ENCODE data around the gene LAMA5.

The LAMA5 gene

DNA sequence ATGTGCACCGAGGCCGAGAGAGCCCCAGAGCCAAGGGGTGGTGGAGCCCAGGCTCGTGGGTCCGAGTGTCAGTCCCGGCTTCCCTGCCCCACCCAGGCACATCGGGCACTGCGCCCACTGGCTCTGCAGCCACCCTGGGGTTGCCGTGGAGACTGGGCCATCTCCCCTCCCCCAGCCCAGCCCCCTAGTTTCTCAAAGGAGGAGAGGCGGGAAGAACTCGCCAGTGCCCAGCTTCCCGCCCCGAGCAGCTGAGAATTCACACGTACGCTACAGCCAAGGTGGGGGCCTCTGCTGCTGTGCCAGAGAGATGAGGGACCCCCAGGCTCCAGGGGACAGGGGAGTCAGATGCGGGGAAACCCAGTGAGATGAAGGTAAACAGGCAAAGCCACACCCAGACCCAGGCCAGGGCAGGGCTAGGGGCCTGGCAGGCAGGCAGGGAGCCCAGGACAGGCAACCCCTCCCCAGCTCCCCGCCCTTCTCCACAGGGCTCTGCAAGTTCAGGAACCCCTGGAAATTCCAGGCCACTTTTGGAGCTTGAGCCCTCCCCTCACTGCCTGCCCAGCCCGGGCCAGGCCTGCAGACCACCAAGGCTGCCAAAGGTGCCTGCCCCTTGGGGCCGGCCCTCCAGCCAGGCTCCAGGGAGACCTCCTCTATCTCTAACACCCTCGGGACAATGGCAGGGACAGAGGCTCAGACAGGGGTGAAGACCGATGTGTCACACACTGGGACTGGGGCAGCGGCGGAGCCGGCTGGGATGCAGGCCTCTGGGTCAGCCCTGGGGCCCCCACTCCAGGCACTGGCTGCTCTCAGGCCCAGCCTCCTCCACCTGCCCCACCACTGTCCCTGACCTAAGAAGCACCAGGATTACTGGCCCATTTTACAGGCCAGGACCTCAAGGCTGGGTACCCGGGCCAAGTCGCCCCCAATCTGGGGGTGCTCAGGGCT, 6.0 kb downstream of the LAMA5 start:
- in situ Hi-C loops (cut with MboI; ENCODE audit: low sequenced_read_pairs): no loop called here

DNA sequence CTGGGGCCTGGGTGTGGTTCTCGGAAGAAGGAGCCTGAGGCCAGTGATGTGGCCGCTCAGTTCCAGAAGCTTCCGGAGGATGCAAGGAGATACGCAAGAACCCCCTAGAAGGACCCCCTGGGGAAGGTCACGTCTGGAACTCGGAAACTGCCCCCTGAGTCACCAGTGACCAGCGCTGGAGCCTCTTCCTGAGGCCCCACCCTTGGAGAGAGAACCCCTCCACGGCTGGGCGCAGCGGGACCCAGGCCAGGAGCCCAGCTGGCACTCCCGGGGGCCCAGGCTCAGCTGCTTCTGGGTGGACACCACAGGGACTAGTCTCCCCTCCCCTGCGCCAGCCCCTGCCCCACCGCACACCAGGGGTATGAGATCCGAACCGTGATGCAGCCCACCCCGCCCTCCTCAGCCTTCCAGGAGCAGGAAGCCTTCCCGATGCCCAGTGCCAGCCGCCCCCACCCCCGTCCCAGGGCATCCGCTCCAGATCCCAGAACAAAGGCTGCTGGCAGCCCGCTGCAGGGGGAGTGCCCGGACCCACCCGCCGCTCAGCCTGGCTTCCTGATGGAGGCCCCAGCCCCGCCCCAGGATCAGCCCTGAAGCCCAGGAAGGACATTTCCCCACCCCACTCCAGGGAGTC, 7.5 kb downstream of the LAMA5 start:
- in situ Hi-C loops (cut with MboI; ENCODE audit: low sequenced_read_pairs): no loop called here

GRCh38 chr20:62359043-62359490, 8.0 kb downstream of the LAMA5 start:
- in situ Hi-C loops (cut with MboI; ENCODE audit: low sequenced_read_pairs): no loop called here

GRCh38 chr20:62358171-62359042, 8.7 kb downstream of the LAMA5 start:
- in situ Hi-C loops (cut with MboI; ENCODE audit: low sequenced_read_pairs): no loop called here

DNA sequence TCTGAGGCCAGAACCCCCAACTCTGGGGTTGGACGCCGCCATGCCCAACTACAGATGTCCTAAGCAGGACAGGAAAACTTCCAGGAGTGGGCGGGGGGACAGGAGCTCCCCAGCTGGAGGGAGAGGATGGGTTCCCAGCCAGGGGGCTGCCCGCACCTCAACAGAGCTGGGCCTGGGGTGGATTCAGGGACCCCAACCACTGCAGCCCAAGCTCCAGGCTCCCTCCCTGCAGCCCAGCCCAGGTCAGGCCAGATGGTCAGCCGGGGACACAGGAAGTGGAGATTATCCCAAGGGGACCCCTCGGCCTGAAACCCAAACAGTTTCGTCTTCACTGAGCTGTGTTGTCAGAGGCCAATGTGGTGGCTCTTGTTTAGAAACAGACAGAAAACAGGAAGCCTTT, 9.4 kb downstream of the LAMA5 start:
- in situ Hi-C loops (cut with MboI; ENCODE audit: low sequenced_read_pairs): no loop called here

GRCh38 chr20:62357187-62357667, 9.9 kb downstream of the LAMA5 start:
- in situ Hi-C loops (cut with MboI; ENCODE audit: low sequenced_read_pairs): no loop called here

DNA sequence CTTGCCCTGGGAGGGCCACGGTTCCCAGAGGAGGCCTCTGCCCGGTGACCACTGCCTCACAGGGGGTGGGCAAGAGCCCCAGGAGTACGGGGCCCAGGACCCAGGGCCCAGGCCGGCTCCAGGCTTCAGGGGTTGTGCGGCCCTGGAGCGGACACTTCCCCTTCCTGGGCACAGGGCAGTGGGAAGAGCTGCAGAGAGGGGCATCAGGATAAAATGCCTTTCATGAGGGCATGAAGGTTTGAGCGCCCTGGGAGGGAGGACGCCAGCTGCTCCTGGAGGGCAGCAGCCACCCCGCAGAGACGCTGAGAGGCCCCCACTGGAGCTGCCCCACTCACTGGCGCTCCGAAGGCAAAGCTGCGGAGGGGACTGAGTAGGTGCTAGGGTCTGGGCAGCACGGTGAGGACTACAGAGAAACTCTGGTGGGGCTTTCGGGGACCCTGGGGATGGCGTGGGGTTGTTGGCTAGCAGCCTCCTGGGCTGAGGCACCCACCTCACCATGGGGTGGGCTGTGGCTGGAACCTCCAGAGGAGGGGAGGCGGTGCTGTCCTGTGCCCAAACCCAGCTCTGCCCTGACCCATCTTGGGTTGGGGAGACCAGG, 10.4 kb downstream of the LAMA5 start:
- in situ Hi-C loops (cut with MboI; ENCODE audit: low sequenced_read_pairs): no loop called here

GRCh38 chr20:62355878-62356588, 11.1 kb downstream of the LAMA5 start:
- in situ Hi-C loops (cut with MboI; ENCODE audit: low sequenced_read_pairs): no loop called here

GRCh38 chr20:62355516-62355877, 11.6 kb downstream of the LAMA5 start:
- in situ Hi-C loops (cut with MboI; ENCODE audit: low sequenced_read_pairs): no loop called here

- in situ Hi-C loops (cut with MboI; ENCODE audit: low sequenced_read_pairs): no loop called here
These were observed 12.2 kb downstream of the LAMA5 start for GRCh38 chr20:62354811-62355341.

DNA sequence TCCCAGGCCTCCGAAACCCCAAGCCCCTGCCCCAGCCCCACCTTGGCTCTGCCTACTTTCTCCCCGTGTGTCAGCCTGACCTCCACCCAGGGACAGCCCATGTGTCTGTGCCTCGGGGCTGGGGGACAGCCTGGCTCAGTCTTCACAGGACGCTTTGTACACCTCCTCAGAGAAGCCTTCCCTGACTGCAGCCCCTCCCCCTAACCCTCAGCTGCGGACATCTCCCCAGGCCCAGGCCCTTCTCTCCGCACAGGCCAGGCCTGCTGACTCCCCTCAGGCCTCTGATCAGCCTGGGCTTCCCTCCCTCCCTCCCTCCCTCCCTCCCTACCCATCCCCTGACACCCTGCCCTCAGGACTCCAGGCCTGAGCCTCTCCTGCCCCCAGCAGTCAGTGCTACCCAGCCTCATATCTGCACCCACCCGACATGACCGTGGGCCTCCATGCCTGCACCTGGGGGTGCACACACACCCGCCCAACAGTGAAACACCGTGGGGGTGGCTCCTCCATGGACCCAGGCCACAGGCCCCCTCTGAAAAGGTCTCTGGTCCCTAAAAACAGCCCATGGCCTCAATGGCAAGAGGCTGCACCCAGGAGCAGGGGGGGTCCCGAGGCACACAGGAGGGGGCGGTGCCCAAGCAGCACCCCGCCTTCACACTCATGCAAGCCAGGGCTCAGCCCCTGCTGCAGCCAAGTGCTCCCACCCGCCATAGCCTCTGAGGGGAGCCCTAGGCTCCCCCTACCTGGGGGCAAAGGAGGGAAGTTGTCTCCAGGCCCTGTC, 12.9 kb downstream of the LAMA5 start:
- in situ Hi-C loops (cut with MboI; ENCODE audit: low sequenced_read_pairs): no loop called here

DNA sequence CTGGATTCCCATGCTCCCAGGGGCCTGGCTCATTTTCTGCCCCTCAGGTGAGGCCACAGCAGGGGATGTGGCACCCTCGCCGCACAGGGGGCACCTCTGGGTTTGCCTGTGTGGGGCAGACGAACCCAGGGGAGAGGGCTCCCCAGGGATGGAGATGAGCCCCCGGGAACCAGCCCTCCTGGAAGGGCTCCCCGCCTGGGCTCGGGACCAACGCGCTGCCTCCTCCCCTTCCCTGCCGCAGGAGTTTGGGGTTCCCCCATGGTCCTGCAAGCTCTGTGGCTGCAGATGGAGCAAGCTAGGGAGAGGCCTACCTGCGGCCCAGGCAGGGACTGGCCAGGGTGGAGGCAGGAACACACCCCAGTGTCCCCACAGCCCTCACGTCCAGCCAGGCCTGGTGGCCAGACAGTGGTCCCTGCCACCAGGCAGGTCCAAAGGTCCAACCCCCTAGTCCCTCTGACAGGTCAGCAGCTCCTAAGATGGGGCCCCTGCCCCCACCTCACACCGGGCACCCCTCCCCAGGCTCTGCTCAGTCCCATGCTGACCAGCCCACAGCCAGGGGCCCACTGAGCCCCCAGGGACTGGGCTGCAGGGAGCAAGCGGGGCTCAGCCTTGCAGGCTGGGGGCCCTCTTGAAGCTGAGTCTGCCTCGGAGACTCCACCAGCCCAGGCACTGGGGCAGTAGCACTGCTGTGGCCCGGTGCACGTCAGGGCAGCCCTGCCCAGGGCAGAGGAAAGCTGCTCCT, 13.7 kb downstream of the LAMA5 start:
- in situ Hi-C loops (cut with MboI; ENCODE audit: low sequenced_read_pairs): no loop called here

DNA sequence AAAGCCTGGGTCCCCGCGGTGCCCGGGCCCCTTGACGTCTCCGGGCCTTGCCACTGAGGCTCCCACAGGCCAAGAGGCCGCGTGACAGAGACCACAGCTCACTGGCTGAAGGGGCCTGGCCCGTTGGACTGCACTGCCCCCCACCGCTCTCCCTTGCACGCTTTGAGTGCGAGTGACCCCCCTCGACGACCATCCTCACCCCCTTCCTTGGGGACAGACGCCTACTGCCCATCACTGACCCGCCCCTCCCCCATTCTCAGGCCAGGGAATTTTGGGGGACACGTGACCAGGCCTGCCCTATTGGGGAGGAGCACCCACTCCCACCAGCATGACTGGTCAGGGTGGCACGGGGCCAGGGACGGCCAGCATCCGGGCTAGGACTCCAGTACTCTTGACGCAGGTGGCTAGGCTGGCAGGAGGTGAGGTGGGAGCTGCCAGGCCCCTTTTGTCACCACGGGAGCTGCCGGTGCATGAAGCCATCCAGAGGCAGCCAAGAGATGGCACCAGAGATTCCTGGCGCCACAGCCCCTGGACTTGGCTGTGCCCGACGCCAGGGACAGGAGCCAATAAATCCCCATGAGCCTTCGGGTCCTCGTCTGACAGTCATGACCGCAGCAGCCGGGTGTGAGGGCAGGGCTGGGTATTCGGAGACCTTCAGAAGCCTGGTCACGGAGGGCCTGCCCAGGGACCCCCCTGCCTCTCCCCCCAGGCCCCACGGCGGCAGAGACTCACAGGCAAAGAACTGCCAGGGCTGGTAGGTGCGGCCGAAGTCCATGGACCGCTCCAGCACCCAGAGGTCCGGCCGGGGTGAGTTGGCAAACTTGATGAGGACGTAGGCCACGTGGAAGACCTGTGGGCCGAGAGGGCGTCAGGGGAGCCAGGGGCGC, 14.5 kb downstream of the LAMA5 start:
- in situ Hi-C loops (cut with MboI; ENCODE audit: low sequenced_read_pairs): no loop called here

- in situ Hi-C loops (cut with MboI; ENCODE audit: low sequenced_read_pairs): no loop called here
These were observed 15.4 kb downstream of the LAMA5 start for GRCh38 chr20:62351469-62352401.

- in situ Hi-C loops (cut with MboI; ENCODE audit: low sequenced_read_pairs): no loop called here
These were observed 16.3 kb downstream of the LAMA5 start for GRCh38 chr20:62350629-62351422.

All from hTERT RPE-1 (cell line).